ENCODE results near the gene CMTM4. TPM values are rescaled to one million over a fixed set of nuclear protein-coding genes. Genes with fewer than 3 reads are reported as not detected.

Gene CMTM4
- total and polyA plus RNA-seq, 2 experiments from 2014 or later = 14.1 to 77.0 TPM

DNA sequence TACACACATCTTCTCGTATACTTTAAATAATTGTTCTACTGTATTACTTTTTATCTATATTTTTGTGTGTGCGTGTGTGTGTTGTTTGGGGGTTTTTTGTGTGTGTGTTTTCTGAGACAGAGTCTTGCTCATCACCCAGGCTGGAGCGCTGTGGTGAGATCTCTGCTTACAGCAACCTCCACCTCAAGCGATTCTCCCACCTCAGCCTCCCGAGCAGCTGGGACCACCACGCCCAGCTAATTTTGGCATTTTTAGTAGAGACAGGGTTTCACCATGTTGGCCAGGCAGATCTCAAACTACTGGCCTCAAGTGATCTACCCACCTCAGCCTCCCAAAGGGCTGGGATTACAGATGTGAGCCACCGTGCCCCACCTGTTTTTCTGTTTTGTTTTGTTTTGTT, 1.5 kb upstream of the CMTM4 start (continued):
- TF ChIP-seq, protein P1, sequence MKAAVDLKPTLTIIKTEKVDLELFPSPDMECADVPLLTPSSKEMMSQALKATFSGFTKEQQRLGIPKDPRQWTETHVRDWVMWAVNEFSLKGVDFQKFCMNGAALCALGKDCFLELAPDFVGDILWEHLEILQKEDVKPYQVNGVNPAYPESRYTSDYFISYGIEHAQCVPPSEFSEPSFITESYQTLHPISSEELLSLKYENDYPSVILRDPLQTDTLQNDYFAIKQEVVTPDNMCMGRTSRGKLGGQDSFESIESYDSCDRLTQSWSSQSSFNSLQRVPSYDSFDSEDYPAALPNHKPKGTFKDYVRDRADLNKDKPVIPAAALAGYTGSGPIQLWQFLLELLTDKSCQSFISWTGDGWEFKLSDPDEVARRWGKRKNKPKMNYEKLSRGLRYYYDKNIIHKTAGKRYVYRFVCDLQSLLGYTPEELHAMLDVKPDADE (IDR thresholded peaks at IDR 0.05) = no peak
- TF ChIP-seq ZNF331 (CRISPR knock-in tag; IDR thresholded peaks at IDR 0.05; ENCODE audit: low read depth) = no peak
- no peak for TF ChIP-seq ZNF114 (CRISPR knock-in tag; IDR thresholded peaks at IDR 0.05)
- no peak for TF ChIP-seq NANOG (IDR thresholded peaks at IDR 0.05; ENCODE audit: borderline replicate concordance)
- TF ChIP-seq EZH2 (IDR thresholded peaks at IDR 0.05; ENCODE audit: low read depth, unreplicated experiment) = no peak
- no peak for TF ChIP-seq STAT1 (IDR thresholded peaks at IDR 0.05; ENCODE audit: unreplicated experiment)
- no peak for TF ChIP-seq CREB1 (CRISPR knock-in tag; IDR thresholded peaks at IDR 0.05; ENCODE audit: low read depth)
- TF ChIP-seq, protein P2, sequence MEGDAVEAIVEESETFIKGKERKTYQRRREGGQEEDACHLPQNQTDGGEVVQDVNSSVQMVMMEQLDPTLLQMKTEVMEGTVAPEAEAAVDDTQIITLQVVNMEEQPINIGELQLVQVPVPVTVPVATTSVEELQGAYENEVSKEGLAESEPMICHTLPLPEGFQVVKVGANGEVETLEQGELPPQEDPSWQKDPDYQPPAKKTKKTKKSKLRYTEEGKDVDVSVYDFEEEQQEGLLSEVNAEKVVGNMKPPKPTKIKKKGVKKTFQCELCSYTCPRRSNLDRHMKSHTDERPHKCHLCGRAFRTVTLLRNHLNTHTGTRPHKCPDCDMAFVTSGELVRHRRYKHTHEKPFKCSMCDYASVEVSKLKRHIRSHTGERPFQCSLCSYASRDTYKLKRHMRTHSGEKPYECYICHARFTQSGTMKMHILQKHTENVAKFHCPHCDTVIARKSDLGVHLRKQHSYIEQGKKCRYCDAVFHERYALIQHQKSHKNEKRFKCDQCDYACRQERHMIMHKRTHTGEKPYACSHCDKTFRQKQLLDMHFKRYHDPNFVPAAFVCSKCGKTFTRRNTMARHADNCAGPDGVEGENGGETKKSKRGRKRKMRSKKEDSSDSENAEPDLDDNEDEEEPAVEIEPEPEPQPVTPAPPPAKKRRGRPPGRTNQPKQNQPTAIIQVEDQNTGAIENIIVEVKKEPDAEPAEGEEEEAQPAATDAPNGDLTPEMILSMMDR (conservative IDR thresholded peaks at IDR 0.05; ENCODE audit: low read depth in 2 of 2) = no peak
- no peak for TF ChIP-seq JUNB (IDR thresholded peaks at IDR 0.05; ENCODE audit: unreplicated experiment)
- TF ChIP-seq, protein P3, sequence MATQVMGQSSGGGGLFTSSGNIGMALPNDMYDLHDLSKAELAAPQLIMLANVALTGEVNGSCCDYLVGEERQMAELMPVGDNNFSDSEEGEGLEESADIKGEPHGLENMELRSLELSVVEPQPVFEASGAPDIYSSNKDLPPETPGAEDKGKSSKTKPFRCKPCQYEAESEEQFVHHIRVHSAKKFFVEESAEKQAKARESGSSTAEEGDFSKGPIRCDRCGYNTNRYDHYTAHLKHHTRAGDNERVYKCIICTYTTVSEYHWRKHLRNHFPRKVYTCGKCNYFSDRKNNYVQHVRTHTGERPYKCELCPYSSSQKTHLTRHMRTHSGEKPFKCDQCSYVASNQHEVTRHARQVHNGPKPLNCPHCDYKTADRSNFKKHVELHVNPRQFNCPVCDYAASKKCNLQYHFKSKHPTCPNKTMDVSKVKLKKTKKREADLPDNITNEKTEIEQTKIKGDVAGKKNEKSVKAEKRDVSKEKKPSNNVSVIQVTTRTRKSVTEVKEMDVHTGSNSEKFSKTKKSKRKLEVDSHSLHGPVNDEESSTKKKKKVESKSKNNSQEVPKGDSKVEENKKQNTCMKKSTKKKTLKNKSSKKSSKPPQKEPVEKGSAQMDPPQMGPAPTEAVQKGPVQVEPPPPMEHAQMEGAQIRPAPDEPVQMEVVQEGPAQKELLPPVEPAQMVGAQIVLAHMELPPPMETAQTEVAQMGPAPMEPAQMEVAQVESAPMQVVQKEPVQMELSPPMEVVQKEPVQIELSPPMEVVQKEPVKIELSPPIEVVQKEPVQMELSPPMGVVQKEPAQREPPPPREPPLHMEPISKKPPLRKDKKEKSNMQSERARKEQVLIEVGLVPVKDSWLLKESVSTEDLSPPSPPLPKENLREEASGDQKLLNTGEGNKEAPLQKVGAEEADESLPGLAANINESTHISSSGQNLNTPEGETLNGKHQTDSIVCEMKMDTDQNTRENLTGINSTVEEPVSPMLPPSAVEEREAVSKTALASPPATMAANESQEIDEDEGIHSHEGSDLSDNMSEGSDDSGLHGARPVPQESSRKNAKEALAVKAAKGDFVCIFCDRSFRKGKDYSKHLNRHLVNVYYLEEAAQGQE (IDR thresholded peaks at IDR 0.05; ENCODE audit: unreplicated experiment) = no peak

DNA sequence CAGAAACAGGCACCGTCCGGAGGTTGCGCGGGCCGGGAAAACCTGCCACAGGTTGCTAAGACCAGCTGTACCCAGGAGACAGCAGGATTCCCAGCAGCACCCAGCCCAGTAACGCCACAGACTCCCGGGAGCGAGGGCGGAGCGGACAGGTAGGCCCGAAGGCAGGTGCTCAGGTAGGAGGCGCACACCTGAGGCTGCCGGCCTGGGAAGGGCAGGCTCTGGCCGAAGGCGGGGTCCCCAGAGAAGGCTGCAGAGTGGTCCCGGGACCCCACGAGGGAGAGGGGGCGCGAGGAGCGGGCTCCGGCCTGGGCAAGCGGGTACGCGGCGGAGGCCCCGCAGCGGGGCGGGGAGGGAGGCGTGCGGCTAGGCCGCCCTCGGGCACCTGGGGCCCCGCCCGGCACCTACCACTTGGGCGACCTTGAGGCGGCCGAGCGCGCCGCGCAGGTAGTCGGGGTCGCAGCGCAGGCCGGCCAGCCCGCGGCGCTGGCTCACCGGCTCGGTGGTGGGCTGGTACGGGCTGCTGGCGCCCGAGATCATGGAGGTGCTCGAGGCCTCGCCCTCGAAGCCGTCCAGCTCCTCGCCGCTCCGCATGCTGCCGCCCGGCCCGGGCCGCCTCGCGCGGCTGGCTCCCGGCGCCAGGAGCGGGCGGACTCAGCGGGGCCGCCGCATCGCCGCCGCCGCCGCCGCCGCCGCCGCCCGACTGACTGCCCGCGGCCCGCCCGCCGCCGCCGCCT, 441 bp downstream of the CMTM4 start:
- Mint-ChIP-seq H3K27me3 (ENCODE audit: insufficient read depth, low read depth, poor library complexity) (peaks cover 13% of the 10 kb centered on the region), H3K27ac (no peak overlapping the region), H3K9me3 (no peaks in the 10 kb centered on the region), H3K4me3 (peak overlapping the region; percentile 82), H3K36me3 (ENCODE audit: low read depth) (peaks cover 6% of the 10 kb centered on the region; the same call in 1 of the 3 replicates), H3K4me1 (peaks cover 36% of the 10 kb centered on the region)
- Histone ChIP-seq H3K79me2 (replicated peaks; ENCODE audit: insufficient read depth) (peaks cover 44% of the 10 kb centered on the region), H3K4me1 (ENCODE audit: insufficient read depth) (peaks cover 32% of the 10 kb centered on the region), H3K27me3 (ENCODE audit: insufficient read depth) (peaks cover 12% of the 10 kb centered on the region; the same call in 1 of the 2 replicates), H3K27ac (ENCODE audit: low read depth) (peak overlapping the region; percentile 50; the same call in 1 of the 2 replicates), H3K4me2 (peak overlapping the region; percentile 89), H3K36me3 (ENCODE audit: insufficient read depth) (no peaks in the 10 kb centered on the region), H2AFZ (peak overlapping the region; percentile 38; the same call in 1 of the 2 replicates), H3K9me2 (ENCODE audit: insufficient read depth) (no peaks in the 10 kb centered on the region), H3K4me3 (peak overlapping the region; percentile 89), H3F3A (replicated peaks; ENCODE audit: low read depth) (peaks cover 13% of the 10 kb centered on the region; the same call in 1 of the 2 replicates), H4K20me1 (replicated peaks; ENCODE audit: insufficient read depth) (peaks cover 13% of the 10 kb centered on the region; the same call in 1 of the 2 replicates)
- no peak for TF ChIP-seq ZNF331 (CRISPR knock-in tag; IDR thresholded peaks at IDR 0.05; ENCODE audit: low read depth)
- TF ChIP-seq POLR2AphosphoS5 (IDR thresholded peaks at IDR 0.05; ENCODE audit: low read depth) = no peak
- TF ChIP-seq, protein P2 (conservative IDR thresholded peaks at IDR 0.05; ENCODE audit: low read depth in 2 of 2) = 0 out of 4 replicates have a peak, but pooled peaks of 1 of the 2 experiments have one; percentile 5
- no peak for TF ChIP-seq EZH2 (IDR thresholded peaks at IDR 0.05; ENCODE audit: low read depth, unreplicated experiment)
- TF ChIP-seq, protein P3 (IDR thresholded peaks at IDR 0.05; ENCODE audit: unreplicated experiment) = no peak
- peak; percentile 68 for DNase-seq (ENCODE audit: low spot score)
- ATAC-seq = peak; percentile 62

Data from GM23338 (cell line).